CD4-positive, alpha-beta T cell (primary cell): ENCODE data around the gene PYHIN1. TPM values are rescaled to one million over a fixed set of nuclear protein-coding genes. Genes with fewer than 3 reads are reported as not detected.

Source experiments
- ATAC-seq: fragments of 200-7000 bp; cut with Tn5 transposase; one replicate; pipeline ENCODE4 v1.10.0; 2022; ENCODE audit warnings: mild to moderate bottlenecking; ENCODE audit not compliant: poor library complexity
- CTCF ChIA-PET: fragments of 350-600 bp; sonication (Branson Sonifier 250); formaldehyde crosslinking; loops from one replicate; lab custom pipeline; 2021; ENCODE audit warnings: antibody characterized with exemption, inconsistent platforms; lab: Charles Lee
- POLR2A ChIA-PET: fragments of 350-600 bp; sonication (Branson Sonifier 250); formaldehyde crosslinking; loops from one replicate; lab custom pipeline; 2021; ENCODE audit warnings: antibody characterized with exemption, inconsistent platforms; lab: Charles Lee
- DNase-seq, 14 experiments: peaks; one replicate each; pipeline ENCODE4 v3.0.0-alpha.2; 2013 to 2020; ENCODE audit warnings: mixed read lengths in 2 of 14
- H3K27ac ChIP-seq, 2 donors: one replicate each; pipeline versions ENCODE4 v1.5.1 to v1.7.0; 2013; ENCODE audit warnings: low read length in 2 of 2, low read depth in 1 of 2, mild to moderate bottlenecking in 1 of 2
- H3K27me3 ChIP-seq, 2 experiments: 1 replicate in 1 of 2; 2 replicates in 1 of 2; pipeline versions ENCODE4 v1.6.1 to v1.7.0; 2013; ENCODE audit warnings: low read length in 2 of 2, control low read depth in 1 of 2, mild to moderate bottlenecking in 1 of 2, moderate library complexity in 1 of 2; ENCODE audit not compliant: insufficient read depth in 2 of 2, control insufficient read depth in 1 of 2
- H3K36me3 ChIP-seq: one replicate; pipeline ENCODE4 v1.6.1; 2013; ENCODE audit warnings: low read length, control low read depth; ENCODE audit not compliant: insufficient read depth
- H3K4me1 ChIP-seq: one replicate; pipeline ENCODE4 v1.6.1; 2013; ENCODE audit warnings: low read length, control low read depth; ENCODE audit not compliant: insufficient read depth
- H3K4me3 ChIP-seq: one replicate; pipeline ENCODE4 v1.5.1; 2013; ENCODE audit warnings: mild to moderate bottlenecking, low read length, moderate library complexity
- H3K9me3 ChIP-seq, 2 experiments: 1 replicate in 1 of 2; 2 replicates in 1 of 2; pipeline versions ENCODE4 v1.6.1 to v1.7.0; 2013; ENCODE audit warnings: low read length in 2 of 2, mild to moderate bottlenecking in 2 of 2, control low read depth in 1 of 2, moderate library complexity in 1 of 2; ENCODE audit not compliant: control insufficient read depth in 1 of 2, insufficient read depth in 1 of 2
- H3K27ac Mint-ChIP-seq: one replicate; pipeline ENCODE4 v1.8.0; 2020; ENCODE audit warnings: mixed read lengths
- H3K27me3 Mint-ChIP-seq: one replicate; pipeline ENCODE4 v1.8.0; 2021; ENCODE audit warnings: mixed read lengths
- H3K36me3 Mint-ChIP-seq: one replicate; pipeline ENCODE4 v1.8.0; 2021; ENCODE audit warnings: low read depth, mixed read lengths
- H3K4me1 Mint-ChIP-seq: one replicate; pipeline ENCODE4 v1.8.0; 2021; ENCODE audit warnings: low read depth, mixed read lengths
- H3K4me3 Mint-ChIP-seq: one replicate; pipeline ENCODE4 v1.8.0; 2020; ENCODE audit warnings: mild to moderate bottlenecking, mixed read lengths
- H3K9me3 Mint-ChIP-seq: one replicate; pipeline ENCODE4 v1.8.0; 2020; ENCODE audit warnings: mixed read lengths
- intact Hi-C, 2 experiments: fragments of 100-400 bp; cut with DNase I in 1 of 2; cut with micrococcal nuclease in 1 of 2; formaldehyde crosslinking; loops; one replicate each; pipeline versions ENCODE4 v1.15.1 to v1.9.0; 2023 to 2025; cut with DNase I, micrococcal nuclease
- total RNA-seq, 174 experiments: library from RNA in 2 of 174; stranded (reverse) in 2 of 174; gene quantifications; one replicate each; pipeline ENCODE4 v1.2.3 and lab custom pipeline; 2021 to 2026
- TF ChIP-seq, protein P1 (sequence below): fragments of 200-600 bp; IDR thresholded peaks from one replicate; pipeline ENCODE4 v1.8.0; 2022; ENCODE audit warnings: antibody characterized with exemption, mild to moderate bottlenecking

The PYHIN1 gene
- total RNA-seq, 2 experiments from 2014 or later = 15.2 to 16.2 TPM

DNA sequence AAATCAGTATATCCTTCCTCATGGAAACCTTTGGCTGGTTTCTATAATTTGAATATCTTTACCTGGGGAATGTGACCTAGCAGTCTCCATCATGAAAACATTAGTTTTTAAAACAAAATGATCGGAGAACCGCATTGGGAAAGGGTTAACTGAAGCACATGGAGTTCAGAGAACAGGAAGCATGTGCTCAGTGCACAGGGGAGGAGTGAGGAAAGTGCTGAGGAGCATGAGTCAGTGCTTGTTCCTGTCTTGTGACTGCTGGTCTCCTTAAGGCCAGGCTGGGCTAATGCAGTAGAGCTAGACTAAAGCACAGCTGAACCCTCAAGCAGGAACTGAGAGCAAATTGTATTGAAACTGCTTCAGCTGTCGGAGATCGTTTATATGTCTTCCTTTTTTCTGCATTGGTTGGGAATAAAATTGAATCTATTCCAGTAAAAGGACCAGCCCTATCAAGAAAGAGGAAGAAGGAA is 84.1 kb downstream of the PYHIN1 start:
- ChIA-PET POLR2A (interaction anchor here (1.0 kb wide), 1 partner anchor 60 kb away, joined by 3 read pairs; no protein-coding TSS in a partner anchor), CTCF (interaction anchor here (0.6 kb wide), 1 partner anchor 320 kb away, joined by 4 read pairs; no protein-coding TSS in a partner anchor)
- H3K27ac ChIP-seq = peak overlapping the region; percentile 56 to 58
- H3K4me3 ChIP-seq = peak overlapping the region; percentile 0
- peak in 13 of 14 experiments; percentile 46 to 88 (median 55) for DNase-seq
- H3K9me3 ChIP-seq = no peaks in the 10 kb centered on the region
- TF ChIP-seq, protein P1, sequence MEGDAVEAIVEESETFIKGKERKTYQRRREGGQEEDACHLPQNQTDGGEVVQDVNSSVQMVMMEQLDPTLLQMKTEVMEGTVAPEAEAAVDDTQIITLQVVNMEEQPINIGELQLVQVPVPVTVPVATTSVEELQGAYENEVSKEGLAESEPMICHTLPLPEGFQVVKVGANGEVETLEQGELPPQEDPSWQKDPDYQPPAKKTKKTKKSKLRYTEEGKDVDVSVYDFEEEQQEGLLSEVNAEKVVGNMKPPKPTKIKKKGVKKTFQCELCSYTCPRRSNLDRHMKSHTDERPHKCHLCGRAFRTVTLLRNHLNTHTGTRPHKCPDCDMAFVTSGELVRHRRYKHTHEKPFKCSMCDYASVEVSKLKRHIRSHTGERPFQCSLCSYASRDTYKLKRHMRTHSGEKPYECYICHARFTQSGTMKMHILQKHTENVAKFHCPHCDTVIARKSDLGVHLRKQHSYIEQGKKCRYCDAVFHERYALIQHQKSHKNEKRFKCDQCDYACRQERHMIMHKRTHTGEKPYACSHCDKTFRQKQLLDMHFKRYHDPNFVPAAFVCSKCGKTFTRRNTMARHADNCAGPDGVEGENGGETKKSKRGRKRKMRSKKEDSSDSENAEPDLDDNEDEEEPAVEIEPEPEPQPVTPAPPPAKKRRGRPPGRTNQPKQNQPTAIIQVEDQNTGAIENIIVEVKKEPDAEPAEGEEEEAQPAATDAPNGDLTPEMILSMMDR = no peak
- Mint-ChIP-seq H3K27me3 (no peaks in the 10 kb centered on the region), H3K36me3 (peaks cover 82% of the 10 kb centered on the region), H3K27ac (peak overlapping the region; percentile 83), H3K9me3 (no peaks in the 10 kb centered on the region), H3K4me1 (peaks cover 81% of the 10 kb centered on the region), H3K4me3 (peak overlapping the region; percentile 78)
- peaks cover 61% of the 10 kb centered on the region for H3K36me3 ChIP-seq
- H3K4me1 ChIP-seq = peaks cover 38% of the 10 kb centered on the region
- intact Hi-C loops = loop anchor here in 1 of 2 experiments (5.0 kb wide), 1 partner anchor 37 kb away; no protein-coding TSS in a partner anchor
- no peaks in the 10 kb centered on the region for H3K27me3 ChIP-seq
- ATAC-seq = peak; percentile 93

- peaks cover 70% of the 10 kb centered on the region for H3K36me3 ChIP-seq
- no peaks in the 10 kb centered on the region for H3K27me3 ChIP-seq
- no peaks in the 10 kb centered on the region for H3K9me3 ChIP-seq
- no peak for DNase-seq
- intact Hi-C loops = no loop called here
- no peaks in the 10 kb centered on the region for H3K27me3 Mint-ChIP-seq
- no peaks in the 10 kb centered on the region for H3K9me3 Mint-ChIP-seq
- no peak overlapping the region for H3K27ac ChIP-seq
- no peak overlapping the region for H3K4me3 ChIP-seq
- peaks cover 96% of the 10 kb centered on the region for H3K36me3 Mint-ChIP-seq
- no peak for ATAC-seq
- ChIA-PET POLR2A (no interaction called here), CTCF (no interaction called here)
- TF ChIP-seq, protein P1 = no peak
- no peak overlapping the region for H3K4me3 Mint-ChIP-seq
- peak overlapping the region; percentile 24 for H3K27ac Mint-ChIP-seq
- H3K4me1 ChIP-seq = peaks cover 17% of the 10 kb centered on the region
- H3K4me1 Mint-ChIP-seq = peaks cover 77% of the 10 kb centered on the region
These were observed 92.4 kb downstream of the PYHIN1 start for GRCh38 chr1:159023723-159024122.

GRCh38 chr1:159025043-159025442 is 93.7 kb downstream of the PYHIN1 start:
- ChIA-PET CTCF (no interaction called here), POLR2A (interaction anchor here (0.6 kb wide), 1 partner anchor 232 kb away, joined by 3 read pairs; no protein-coding TSS in a partner anchor)
- H3K9me3 Mint-ChIP-seq = no peaks in the 10 kb centered on the region
- Histone ChIP-seq H3K9me3 (peaks cover 0 to 4% of the 10 kb centered on the region in 2 experiments), H3K4me1 (peaks cover 17% of the 10 kb centered on the region), H3K27ac (no peak overlapping the region), H3K36me3 (peaks cover 66% of the 10 kb centered on the region), H3K4me3 (no peak overlapping the region), H3K27me3 (no peaks in the 10 kb centered on the region)
- H3K4me1 Mint-ChIP-seq = peaks cover 69% of the 10 kb centered on the region
- TF ChIP-seq, protein P1 = no peak
- intact Hi-C loops = no loop called here
- ATAC-seq (no peak), DNase-seq (no peak)
- no peak overlapping the region for H3K4me3 Mint-ChIP-seq
- no peak overlapping the region for H3K27ac Mint-ChIP-seq
- H3K36me3 Mint-ChIP-seq = peaks cover 96% of the 10 kb centered on the region
- no peaks in the 10 kb centered on the region for H3K27me3 Mint-ChIP-seq

Other genes with a start within 250 kb of the PYHIN1 start
- gene SPTA1, start 244.8 kb upstream of the PYHIN1 start, total RNA-seq = not detected
- not detected for gene OR6K2, start 230.9 kb upstream of the PYHIN1 start, total RNA-seq
- not detected for gene OR6K3, start 210.8 kb upstream of the PYHIN1 start, total RNA-seq
- gene OR6K6, start 176.8 kb upstream of the PYHIN1 start, total RNA-seq = not detected
- gene OR6N1, start 159.4 kb upstream of the PYHIN1 start, total RNA-seq = not detected
- gene OR6N2, start 150.3 kb upstream of the PYHIN1 start, total RNA-seq = not detected
- 1 to 10 TPM in 1 of 2 experiments, under 1 TPM in 1; 0.88 to 1.1 TPM for gene MNDA, start 100.2 kb upstream of the PYHIN1 start, total RNA-seq
- gene IFI16, start 78.4 kb downstream of the PYHIN1 start, total RNA-seq = 10 to 100 TPM; 36.9 to 37.6 TPM
- gene AIM2, start 145.2 kb downstream of the PYHIN1 start, total RNA-seq = under 1 TPM; 0.36 to 0.74 TPM
- not detected for gene CADM3, start 240.1 kb downstream of the PYHIN1 start, total RNA-seq